OCI-LY3 (cell line): ENCODE results near the gene KCNJ12.
"Not testable (repeated sequence)": the region's sequence is repeated elsewhere in the genome, so short reads cannot be mapped to it uniquely, and the experiment has no call there.

ENCODE experiments used
- CTCF ChIP-seq: fragments of 200-600, 300-600 bp; sonication (generic); IDR thresholded peaks from 2 replicates; pipeline ENCODE4 v1.5.1; 2014; ENCODE audit warnings: antibody characterized with exemption, low read length, low read depth
- EZH2phosphoT487 ChIP-seq: fragments of 200-600 bp; shearing (Covaris generic); IDR thresholded peaks from 2 replicates; pipeline ENCODE4 v1.6.1; 2018; ENCODE audit warnings: antibody characterized with exemption, mixed run types, low read depth

- TF ChIP-seq CTCF, EZH2phosphoT487: not testable (repeated sequence)
Measured at GRCh38 chr17:21343061-21343949, 32.9 kb upstream of the KCNJ12 start.
